ENCODE data around the gene DACH2.
A peak's percentile ranks its signal among the peaks of the same experiment; 100 is the strongest.
"Not testable (repeated sequence)": the region's sequence is repeated elsewhere in the genome, so short reads cannot be mapped to it uniquely, and the experiment has no call there.

The DACH2 gene

GRCh38 chrX:86148024-86148511 is at the start of gene DACH2:
DACH2 (plus strand) TSS chrX:86148451.
- DNase-seq (ENCODE audit: low read depth) = peak; percentile 11

DNA sequence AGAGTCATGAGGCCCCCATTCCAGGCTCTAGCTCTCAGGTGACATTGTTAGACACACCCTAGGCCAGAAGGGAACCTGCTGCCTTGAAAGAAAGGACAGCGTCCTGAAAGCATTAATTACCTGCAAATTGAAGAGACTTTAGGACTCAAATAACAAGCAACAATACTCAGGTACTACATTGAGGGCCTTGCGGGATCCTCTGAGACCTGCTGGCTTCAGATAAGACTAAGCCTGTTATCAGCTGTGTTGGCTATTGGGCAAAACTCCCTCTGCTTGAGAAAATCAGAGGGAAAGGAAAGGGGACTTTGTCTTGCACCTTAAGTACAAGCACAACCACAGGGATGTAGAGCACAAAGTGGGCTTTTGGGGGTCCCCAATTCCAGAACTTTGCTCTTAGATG is 45.9 kb upstream of the DACH2 start:
- no peak for DNase-seq (ENCODE audit: low read depth)

- DNase-seq (ENCODE audit: low read depth) = no peak
These were observed 45.2 kb upstream of the DACH2 start for GRCh38 chrX:86103061-86103460.

DNA sequence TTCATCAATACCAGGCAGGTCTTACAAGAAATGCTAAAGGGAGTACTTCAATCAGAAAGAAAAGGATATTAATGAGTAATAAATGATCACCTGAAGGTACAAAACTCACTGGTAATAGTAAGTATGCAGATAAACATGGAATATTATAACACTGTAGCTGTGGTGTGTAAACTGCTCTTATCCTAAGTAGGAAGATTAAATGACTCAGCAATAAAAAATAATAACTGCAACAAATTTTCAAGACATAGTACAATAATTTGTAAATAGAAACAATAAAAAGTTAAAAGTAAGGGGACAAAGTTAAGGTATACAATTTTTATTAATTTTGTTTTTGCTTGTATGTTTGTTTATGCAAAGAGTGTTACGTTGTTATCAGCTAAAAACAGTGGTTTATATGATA is 43.7 kb upstream of the DACH2 start:
- DNase-seq (ENCODE audit: low read depth) = no peak

DNA sequence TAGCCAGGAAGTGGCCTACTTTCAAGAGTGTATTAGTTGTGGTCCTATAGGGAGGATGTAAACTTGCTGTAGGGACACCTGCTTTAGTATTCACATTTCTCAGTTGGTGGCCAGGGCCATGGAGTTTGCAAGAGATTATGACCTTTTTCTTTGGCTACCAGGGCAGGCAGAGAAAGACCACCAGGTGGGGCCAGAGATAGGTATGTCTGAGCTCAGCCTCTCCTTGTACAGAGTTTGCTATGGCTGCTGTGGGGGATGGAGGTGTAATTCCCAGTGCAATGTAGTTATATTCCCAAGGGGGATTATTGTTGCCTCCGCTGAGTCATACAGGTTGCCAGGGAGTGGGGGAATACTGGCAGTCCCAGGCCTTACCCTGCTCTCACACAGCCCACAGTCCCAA is 26.3 kb upstream of the DACH2 start:
- no peak for DNase-seq (ENCODE audit: low read depth)

GRCh38 chrX:86133761-86134160 is 14.5 kb upstream of the DACH2 start:
- DNase-seq (ENCODE audit: low read depth) = no peak

DNA sequence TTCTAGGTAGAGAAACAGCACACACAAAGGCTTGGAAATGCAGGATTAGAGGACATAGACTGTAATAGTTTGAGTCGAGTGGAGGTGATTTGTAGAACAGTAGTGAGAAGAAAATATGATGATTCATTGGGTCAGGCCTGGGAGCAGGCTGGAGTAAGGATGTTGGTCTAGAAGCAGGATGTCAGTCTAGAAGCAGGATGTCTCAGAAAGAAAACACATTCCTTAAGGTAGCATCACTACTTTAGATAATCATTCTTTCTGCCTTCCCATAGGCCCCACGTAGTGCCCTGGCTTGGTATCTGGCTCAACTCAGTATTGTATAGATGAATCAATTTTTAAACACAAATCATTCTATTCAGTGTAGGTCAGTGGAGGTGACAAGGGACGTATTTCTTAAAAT is 11.2 kb upstream of the DACH2 start:
- no peak for DNase-seq (ENCODE audit: low read depth)

- no peak for DNase-seq (ENCODE audit: low read depth)
These were observed 6.5 kb upstream of the DACH2 start for GRCh38 chrX:86141786-86142185.

- DNase-seq (ENCODE audit: low read depth) = no peak
These were observed 2.1 kb upstream of the DACH2 start for GRCh38 chrX:86146102-86146501.

DNA sequence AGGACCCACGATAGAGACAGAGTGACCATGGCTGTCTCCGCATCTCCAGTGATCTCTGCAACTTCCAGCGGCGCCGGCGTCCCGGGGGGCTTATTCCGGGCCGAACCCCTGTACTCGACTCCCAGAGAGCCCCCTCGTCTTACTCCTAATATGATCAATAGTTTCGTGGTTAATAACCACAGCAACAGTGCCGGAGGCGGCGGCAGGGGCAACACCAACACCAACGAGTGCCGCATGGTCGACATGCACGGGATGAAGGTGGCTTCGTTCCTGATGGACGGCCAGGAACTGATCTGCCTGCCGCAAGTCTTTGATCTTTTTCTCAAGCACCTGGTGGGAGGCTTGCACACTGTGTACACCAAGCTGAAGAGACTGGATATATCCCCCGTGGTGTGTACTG is 343 bp downstream of the DACH2 start:
- DNase-seq (ENCODE audit: low read depth) = no peak

DNA sequence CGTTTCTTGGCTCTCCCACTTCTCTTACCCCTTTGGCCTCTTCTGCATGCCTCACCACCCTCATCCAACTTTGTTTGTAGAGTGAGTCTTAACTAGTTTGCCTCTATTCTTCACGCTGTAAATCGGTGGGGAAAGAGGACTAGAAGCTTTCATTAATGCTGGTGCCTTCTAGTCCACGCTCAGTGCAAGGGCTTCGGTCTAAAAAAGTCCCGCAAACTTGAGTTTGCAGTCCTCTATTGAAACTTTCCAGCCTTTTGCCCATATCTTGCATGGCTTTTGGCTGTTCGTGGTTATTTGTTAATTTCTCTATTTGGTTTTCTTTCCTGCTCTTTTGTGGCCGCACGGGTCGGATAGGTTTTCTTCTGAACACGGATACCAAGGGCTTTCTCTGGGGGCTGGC is 868 bp downstream of the DACH2 start:
- no peak for DNase-seq (ENCODE audit: low read depth)

DNA sequence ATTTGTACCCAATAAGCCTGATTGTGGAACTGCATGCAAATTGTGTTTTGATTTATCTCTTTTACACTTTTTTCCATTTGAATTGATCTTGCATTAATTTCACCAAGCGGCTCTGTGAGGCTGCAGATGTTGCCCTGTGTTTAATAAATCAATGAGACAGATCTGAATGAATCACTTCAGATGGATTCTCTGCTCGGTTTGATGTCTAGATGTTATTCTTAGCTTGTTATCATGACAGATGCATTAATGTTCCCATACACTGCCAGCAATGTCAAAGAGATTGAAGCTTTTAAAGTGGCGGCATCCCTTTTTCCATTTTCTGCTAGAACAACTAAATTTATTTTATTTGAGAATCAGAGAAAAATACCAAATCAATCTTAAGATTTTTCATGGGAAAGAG is 6.3 kb downstream of the DACH2 start:
- DNase-seq (ENCODE audit: low read depth) = no peak

DNA sequence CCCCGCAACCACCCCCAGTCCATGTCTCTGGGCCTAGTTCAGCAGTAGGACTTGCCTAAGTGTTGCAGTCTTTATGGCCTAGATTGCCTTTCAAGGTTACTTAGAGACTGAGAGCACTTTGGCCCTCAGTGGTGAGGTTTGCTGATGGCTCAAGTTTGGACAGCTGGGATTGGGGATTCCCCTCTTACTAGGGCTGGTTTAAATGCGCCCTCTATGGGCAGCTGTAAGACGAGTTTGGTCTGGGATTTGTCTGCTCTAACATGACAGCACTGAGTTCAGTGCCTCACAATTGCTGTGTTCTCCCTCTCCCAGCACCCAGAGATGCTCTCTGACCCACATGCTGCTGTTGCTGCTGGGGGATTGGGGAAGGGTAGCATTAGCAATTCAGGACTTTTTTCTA is 23.1 kb downstream of the DACH2 start:
- DNase-seq (ENCODE audit: low read depth) = no peak

DNA sequence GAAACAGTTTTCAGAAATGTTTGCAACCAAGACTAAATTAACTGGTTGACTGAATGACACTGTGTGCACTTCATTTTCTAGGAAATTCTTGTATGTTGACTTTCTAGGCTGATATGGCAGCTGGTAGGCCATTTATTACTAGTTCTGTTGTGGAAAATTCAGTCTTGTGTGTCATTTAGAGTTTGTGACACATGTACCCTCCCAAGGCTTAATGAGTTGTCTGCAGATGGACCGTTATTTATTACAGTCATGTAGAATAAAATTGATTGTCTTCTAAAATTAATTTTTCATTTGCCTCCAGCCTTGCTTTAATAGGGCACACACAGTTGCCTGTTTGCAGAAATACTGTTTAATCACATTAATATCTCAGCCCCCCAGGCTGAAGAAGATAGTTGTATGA is 30.7 kb downstream of the DACH2 start:
- no peak for DNase-seq (ENCODE audit: low read depth)

DNA sequence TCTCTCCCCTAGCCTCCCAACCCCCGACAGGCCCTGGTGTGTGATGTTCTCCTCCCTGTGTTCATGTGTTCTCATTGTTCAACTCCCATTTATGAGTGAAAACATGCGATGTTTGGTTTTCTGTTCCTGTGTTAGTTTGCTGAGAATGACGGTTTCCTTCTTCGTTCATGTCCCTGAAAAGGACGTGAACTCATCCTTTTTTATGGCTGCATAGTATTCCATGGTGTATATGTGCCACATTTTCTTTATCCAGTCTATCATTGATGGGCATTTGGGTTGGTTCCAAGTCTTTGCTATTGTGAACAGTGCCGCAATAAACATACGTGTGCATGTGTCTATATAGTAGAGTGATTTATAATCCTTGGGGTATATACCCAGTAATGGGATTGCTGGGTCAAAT is 33.1 kb downstream of the DACH2 start:
- not testable (repeated sequence) for DNase-seq (ENCODE audit: low read depth)

DNA sequence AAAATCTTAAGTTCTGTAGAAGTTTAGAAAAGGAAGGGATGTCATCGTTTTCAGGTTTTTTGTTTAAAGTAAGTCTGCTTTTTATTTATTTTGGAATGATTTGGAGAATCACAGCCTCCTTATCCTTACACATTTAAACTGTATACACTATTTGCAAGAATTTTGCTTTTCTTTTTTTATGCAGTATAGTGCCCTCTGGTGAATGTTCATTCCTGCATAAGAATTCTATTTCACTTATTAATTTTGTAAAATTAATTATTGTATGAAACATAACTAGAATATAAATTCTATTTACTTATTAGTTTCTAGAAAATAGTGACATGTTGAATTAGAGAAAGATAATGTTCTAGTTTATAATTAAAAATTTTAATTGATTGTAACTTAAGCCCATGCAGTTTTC is 44.6 kb downstream of the DACH2 start:
- DNase-seq (ENCODE audit: low read depth) = no peak

GRCh38 chrX:86194758-86195157 is 46.5 kb downstream of the DACH2 start:
- no peak for DNase-seq (ENCODE audit: low read depth)

- DNase-seq (ENCODE audit: low read depth) = no peak
These were observed 47.1 kb downstream of the DACH2 start for GRCh38 chrX:86195343-86195742.

DNA sequence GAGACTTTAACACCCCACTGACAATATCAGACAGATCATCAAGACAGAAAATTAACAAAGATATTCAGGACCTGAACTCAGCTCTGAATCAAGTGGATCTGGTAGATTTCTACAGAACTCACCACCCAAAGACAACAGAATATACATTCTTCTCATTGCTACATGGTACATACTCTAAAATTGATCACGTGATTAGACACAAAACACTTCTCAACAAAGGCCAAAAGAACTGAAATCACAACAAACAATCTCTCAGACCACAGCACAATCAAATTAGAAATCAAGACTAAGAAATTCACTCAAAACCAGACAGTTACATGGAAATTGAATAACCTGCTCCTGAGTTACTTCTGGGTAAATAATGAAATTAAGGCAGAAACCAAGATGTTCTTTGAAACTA is 49.6 kb downstream of the DACH2 start:
- DNase-seq (ENCODE audit: low read depth) = no peak

GRCh38 chrX:86210772-86211171 is 62.5 kb downstream of the DACH2 start:
- DNase-seq (ENCODE audit: low read depth) = no peak

DNA sequence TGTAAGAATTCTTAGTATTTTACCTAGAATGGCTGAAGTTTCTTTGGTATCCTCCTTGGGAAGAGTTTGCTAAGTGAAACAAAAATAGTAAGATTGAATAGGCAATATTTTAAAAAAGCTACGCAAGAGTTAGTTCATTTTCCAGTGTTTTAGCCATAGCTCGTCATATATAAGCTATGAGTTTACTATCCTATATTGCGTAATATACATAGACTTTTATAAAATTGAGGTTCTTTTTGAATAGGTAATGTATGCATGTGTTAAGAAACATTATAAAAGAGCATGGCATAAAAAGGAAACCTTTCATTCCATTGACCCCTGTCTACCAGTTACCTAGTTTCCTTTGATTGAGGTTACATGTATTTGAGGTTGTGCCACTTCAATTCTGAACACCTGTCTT is 67.0 kb downstream of the DACH2 start:
- no peak for DNase-seq (ENCODE audit: low read depth)

DNA sequence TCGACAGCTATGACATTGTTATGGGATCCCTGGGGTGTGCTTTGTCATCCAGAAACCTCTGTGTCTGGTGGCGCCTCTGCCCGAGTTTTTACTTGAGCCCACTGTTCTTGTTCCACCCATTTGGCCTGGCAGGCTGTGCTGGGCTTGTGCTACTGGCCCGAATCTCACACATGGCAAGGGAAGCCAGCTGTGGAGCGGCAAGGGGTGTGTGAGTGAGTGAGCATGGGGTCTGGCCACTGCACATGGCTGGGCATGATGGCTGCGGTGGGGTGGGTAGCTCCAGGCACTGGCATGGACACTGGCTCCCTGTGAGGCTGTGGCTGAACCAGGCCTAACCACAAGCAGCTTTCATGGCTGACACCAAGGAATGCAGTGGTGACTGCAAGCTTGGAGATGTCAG is 89.2 kb downstream of the DACH2 start:
- no peak for DNase-seq (ENCODE audit: low read depth)

- no peak for DNase-seq (ENCODE audit: low read depth)
These were observed 93.3 kb downstream of the DACH2 start for GRCh38 chrX:86241547-86241946.

DNA sequence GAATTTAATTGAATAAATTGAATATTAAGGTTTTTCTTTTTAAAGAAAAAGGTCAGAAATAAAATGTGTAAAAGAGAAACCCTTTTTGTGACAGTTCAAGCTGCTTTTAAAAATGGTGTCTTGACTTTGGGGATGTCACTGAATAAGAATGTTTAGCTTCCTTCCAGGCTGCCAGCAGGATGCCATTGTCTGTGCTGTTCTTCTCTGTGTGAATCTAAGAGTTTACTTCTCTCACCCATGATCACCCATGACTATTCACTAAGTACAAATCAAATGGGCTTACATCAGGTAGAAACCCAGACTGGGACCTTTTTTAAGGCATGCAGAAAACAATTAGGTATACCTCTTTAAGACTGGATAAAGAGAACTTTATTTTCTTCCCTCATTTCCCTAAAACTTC is 115.3 kb downstream of the DACH2 start:
- no peak for DNase-seq (ENCODE audit: low read depth)

DNA sequence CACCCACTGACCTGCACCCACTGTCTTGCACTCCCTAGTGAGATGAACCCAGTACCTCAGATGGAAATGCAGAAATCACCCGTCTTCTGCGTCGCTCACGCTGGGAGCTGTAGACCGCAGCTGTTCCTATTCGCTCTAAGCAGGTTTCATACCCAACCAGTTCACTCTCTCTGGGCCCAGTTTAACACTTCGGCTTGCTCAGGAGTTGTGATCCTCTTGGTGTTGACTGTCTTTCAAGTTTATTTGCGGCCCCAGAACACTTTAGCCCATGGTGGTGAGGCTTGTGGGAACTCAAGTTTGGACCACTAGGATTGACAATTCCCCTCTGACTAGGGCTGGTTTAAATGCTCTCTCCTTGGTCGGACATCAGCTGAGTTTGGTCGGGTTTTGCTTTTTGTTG is 147.0 kb downstream of the DACH2 start:
- no peak for DNase-seq (ENCODE audit: low read depth)
